H1 (cell line): ENCODE results near the gene SLU7. TPM values are rescaled to one million over a fixed set of nuclear protein-coding genes. Genes with fewer than 3 reads are reported as not detected.

Experiments used
- EZH2 ChIP-seq: fragments of 200-600 bp; sonication (generic); IDR thresholded peaks from 2 replicates; pipeline ENCODE4 v1.7.1; 2012; ENCODE audit warnings: low read depth, mild to moderate bottlenecking, moderate library complexity, low read length, inconsistent platforms; ENCODE audit not compliant: severe bottlenecking
- NRF1 ChIP-seq: IDR thresholded peaks from 2 replicates; pipeline ENCODE4 v1.6.1; 2011; ENCODE audit warnings: mild to moderate bottlenecking, low read depth, low read length, improper control_type of control experiment
- TEAD4 ChIP-seq: IDR thresholded peaks from 2 replicates; pipeline ENCODE4 v1.6.1; 2012; ENCODE audit warnings: low read depth, low read length, inconsistent platforms, mixed read lengths
- polyA plus RNA-seq, 7 experiments: library from polyadenylated mRNA; depleted of rRNA in 3 of 7; stranded (reverse) in 5 of 7; unstranded in 2 of 7; fragments of >200 nt in 5 of 7; fragments of 200-250 nt in 2 of 7; gene quantifications; 1 replicate in 5 of 7; 2 replicates in 1 of 7; 4 replicates in 1 of 7; pipeline versions ENCODE4 v1.2.1 to v1.2.3, GENCODE V29; 2011 to 2013; ENCODE audit warnings: missing spikeins in 2 of 7, mixed read lengths in 2 of 7
- total RNA-seq: library from RNA; stranded (reverse); fragmentation: NEBNext Ultra II Directional; extraction: Animal tissue kit (Norgen Biotek cat#: 25700); gene quantifications from 2 replicates; pipeline ENCODE4 v1.2.1, GENCODE V29; 2021

The SLU7 gene
- total and polyA plus RNA-seq, 2 of the 8 experiments (the other 6 are each of a cell fraction or from before 2014, with no cell fraction given): 6.0 to 34.1 TPM

- 0 out of 2 replicates have a peak, but pooled peaks have one; percentile 27 for TF ChIP-seq TEAD4
- TF ChIP-seq EZH2: no peak
- no peak for TF ChIP-seq NRF1
Measured at GRCh38 chr5:160369990-160370712, 48.7 kb downstream of the SLU7 start, which contains the start of gene C1QTNF2 (continued).
